ENCODE data around the gene TNFSF13B. TPM values are rescaled to one million over a fixed set of nuclear protein-coding genes. Genes with fewer than 3 reads are reported as not detected.
"Not testable (repeated sequence)": the region's sequence is repeated elsewhere in the genome, so short reads cannot be mapped to it uniquely, and the experiment has no call there.

The TNFSF13B gene
- total RNA-seq, 1 donor from 2014 or later = 0.47 TPM

- Mint-ChIP-seq H3K27me3 (ENCODE audit: unreplicated experiment) (no peaks in the 10 kb centered on the region), H3K9me3 (ENCODE audit: unreplicated experiment) (no peaks in the 10 kb centered on the region), H3K4me1 (ENCODE audit: low read depth, unreplicated experiment) (no peaks in the 10 kb centered on the region), H3K27ac (ENCODE audit: unreplicated experiment) (no peak overlapping the region), H3K4me3 (ENCODE audit: unreplicated experiment) (no peak overlapping the region), H3K36me3 (ENCODE audit: unreplicated experiment) (no peaks in the 10 kb centered on the region)
- no peak for DNase-seq
- TF ChIP-seq CTCF (IDR thresholded peaks at IDR 0.05; ENCODE audit: partially characterized antibody, unreplicated experiment) = no peak
Measured at GRCh38 chr13:108302279-108302678, 32.8 kb downstream of the TNFSF13B start.

GRCh38 chr13:108304170-108305016 is 34.9 kb downstream of the TNFSF13B start:
- Mint-ChIP-seq H3K36me3 (ENCODE audit: unreplicated experiment) (peaks cover 6% of the 10 kb centered on the region), H3K9me3 (ENCODE audit: unreplicated experiment) (peaks cover 2% of the 10 kb centered on the region), H3K4me1 (ENCODE audit: low read depth, unreplicated experiment) (no peaks in the 10 kb centered on the region), H3K27ac (ENCODE audit: unreplicated experiment) (no peak overlapping the region), H3K4me3 (ENCODE audit: unreplicated experiment) (no peak overlapping the region), H3K27me3 (ENCODE audit: unreplicated experiment) (no peaks in the 10 kb centered on the region)
- no peak for TF ChIP-seq CTCF (IDR thresholded peaks at IDR 0.05; ENCODE audit: partially characterized antibody, unreplicated experiment)
- DNase-seq = no peak

- no peak for DNase-seq
- Mint-ChIP-seq H3K27ac (ENCODE audit: unreplicated experiment) (no peak overlapping the region), H3K36me3 (ENCODE audit: unreplicated experiment) (peaks cover 6% of the 10 kb centered on the region), H3K4me1 (ENCODE audit: low read depth, unreplicated experiment) (no peaks in the 10 kb centered on the region), H3K9me3 (ENCODE audit: unreplicated experiment) (peaks cover 2% of the 10 kb centered on the region), H3K4me3 (ENCODE audit: unreplicated experiment) (no peak overlapping the region), H3K27me3 (ENCODE audit: unreplicated experiment) (no peaks in the 10 kb centered on the region)
- no peak for TF ChIP-seq CTCF (IDR thresholded peaks at IDR 0.05; ENCODE audit: partially characterized antibody, unreplicated experiment)
Measured at GRCh38 chr13:108305655-108306054, 36.1 kb downstream of the TNFSF13B start.

- H3K9me3 Mint-ChIP-seq (ENCODE audit: unreplicated experiment) = peaks cover 2% of the 10 kb centered on the region
- no peak for DNase-seq
- H3K4me1 Mint-ChIP-seq (ENCODE audit: low read depth, unreplicated experiment) = no peaks in the 10 kb centered on the region
- no peak overlapping the region for H3K4me3 Mint-ChIP-seq (ENCODE audit: unreplicated experiment)
- no peak for TF ChIP-seq CTCF (IDR thresholded peaks at IDR 0.05; ENCODE audit: partially characterized antibody, unreplicated experiment)
- no peak overlapping the region for H3K27ac Mint-ChIP-seq (ENCODE audit: unreplicated experiment)
- no peaks in the 10 kb centered on the region for H3K27me3 Mint-ChIP-seq (ENCODE audit: unreplicated experiment)
- peaks cover 10% of the 10 kb centered on the region for H3K36me3 Mint-ChIP-seq (ENCODE audit: unreplicated experiment)
Measured at GRCh38 chr13:108306860-108307259, 37.3 kb downstream of the TNFSF13B start.

- H3K4me1 Mint-ChIP-seq (ENCODE audit: low read depth, unreplicated experiment); H3K9me3 Mint-ChIP-seq (ENCODE audit: unreplicated experiment); H3K27me3 Mint-ChIP-seq (ENCODE audit: unreplicated experiment); H3K27ac Mint-ChIP-seq (ENCODE audit: unreplicated experiment); H3K4me3 Mint-ChIP-seq (ENCODE audit: unreplicated experiment); DNase-seq: not testable (repeated sequence)
- H3K36me3 Mint-ChIP-seq (ENCODE audit: unreplicated experiment) = peaks cover 15% of the 10 kb centered on the region
Measured at GRCh38 chr13:108311596-108311995, 42.1 kb downstream of the TNFSF13B start.

Measured in glutamatergic neuron (in vitro differentiated cells).